ENCODE data around the gene SPAG8. TPM values are rescaled to one million over a fixed set of nuclear protein-coding genes. Genes with fewer than 3 reads are reported as not detected.
A peak's percentile ranks its signal among the peaks of the same experiment; 100 is the strongest.

Gene SPAG8
- polyA plus RNA-seq, 1 donor (not counting 4 experiments of a cell fraction or from before 2014, with no cell fraction given): 0.08 TPM

DNA sequence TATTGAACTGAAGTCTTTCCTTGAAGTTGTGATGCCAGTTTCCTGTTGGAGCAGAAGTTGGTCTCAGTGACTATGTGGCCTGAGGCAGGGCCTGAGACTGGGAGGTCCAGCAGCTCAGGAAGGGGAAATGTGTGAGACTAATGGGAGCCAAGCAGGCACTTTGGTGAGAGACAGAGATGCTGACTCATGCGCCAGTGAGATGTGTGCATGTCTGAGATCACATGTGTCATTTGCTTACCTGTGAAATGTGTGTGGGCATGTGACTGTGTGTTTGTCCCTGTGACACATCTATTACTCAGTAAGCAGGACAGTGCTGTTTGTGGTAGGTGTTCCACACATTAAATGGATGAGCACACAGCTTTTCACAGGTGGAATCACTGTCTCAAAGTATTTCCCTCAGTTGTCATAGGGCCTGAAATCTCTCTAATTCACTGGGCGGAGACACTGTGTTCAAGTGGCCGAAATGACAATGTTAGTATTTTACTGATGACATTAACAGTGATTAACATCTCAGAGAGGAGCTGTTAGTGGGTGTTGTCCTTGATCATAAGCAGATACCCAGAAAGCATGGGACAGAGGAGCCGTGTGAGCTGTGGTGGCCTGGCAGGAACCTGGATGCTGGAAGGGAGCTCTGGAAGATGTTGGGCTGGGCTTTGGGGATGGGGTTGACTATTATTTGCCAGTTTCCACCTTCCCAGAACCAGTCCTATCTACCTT lies 13.2 kb downstream of the SPAG8 start:
- Histone ChIP-seq H3K27me3 (ENCODE audit: control insufficient read depth, extremely low read depth, insufficient read depth, low read length) (no peaks in the 10 kb centered on the region), H3K79me2 (ENCODE audit: control insufficient read depth, insufficient read depth, low read length) (no peaks in the 10 kb centered on the region), H3K9ac (ENCODE audit: control insufficient read depth, extremely low read depth, insufficient read depth, low read length) (no peak overlapping the region), H4K20me1 (ENCODE audit: control insufficient read depth, extremely low read depth, insufficient read depth, low read length) (no peaks in the 10 kb centered on the region), H2AFZ (ENCODE audit: control insufficient read depth, low read length) (no peak overlapping the region), H3K4me3 (ENCODE audit: control insufficient read depth in 2 of 3, extremely low read depth in 1 of 3, insufficient read depth in 2 of 3, low read depth in 1 of 3, low read length in 3 of 3) (no peak overlapping the region), H3K9me3 (ENCODE audit: control insufficient read depth, low read depth, low read length) (no peaks in the 10 kb centered on the region), H3K4me1 (ENCODE audit: control insufficient read depth, extremely low read depth, insufficient read depth, low read length) (peaks cover 22% of the 10 kb centered on the region), H3K36me3 (ENCODE audit: control insufficient read depth in 2 of 2, extremely low read depth in 1 of 2, insufficient read depth in 2 of 2, low read length in 2 of 2) (peaks cover 0 to 2% of the 10 kb centered on the region in 2 experiments), H3K4me2 (ENCODE audit: control insufficient read depth, extremely low read depth, insufficient read depth, low read depth, low read length) (peak overlapping the region; percentile 1), H3K27ac (ENCODE audit: control insufficient read depth, insufficient read depth, low read length) (peak overlapping the region; percentile 33), H3K9me1 (ENCODE audit: control insufficient read depth, extremely low read depth, insufficient read depth, low read length) (no peaks in the 10 kb centered on the region)
- FAIRE-seq: peak; percentile 95
- dilution Hi-C loops (cut with MboI; ENCODE audit: extremely low pct_ligation_motif_present, low sequenced_read_pairs): no loop called here
- TF ChIP-seq, protein P1, sequence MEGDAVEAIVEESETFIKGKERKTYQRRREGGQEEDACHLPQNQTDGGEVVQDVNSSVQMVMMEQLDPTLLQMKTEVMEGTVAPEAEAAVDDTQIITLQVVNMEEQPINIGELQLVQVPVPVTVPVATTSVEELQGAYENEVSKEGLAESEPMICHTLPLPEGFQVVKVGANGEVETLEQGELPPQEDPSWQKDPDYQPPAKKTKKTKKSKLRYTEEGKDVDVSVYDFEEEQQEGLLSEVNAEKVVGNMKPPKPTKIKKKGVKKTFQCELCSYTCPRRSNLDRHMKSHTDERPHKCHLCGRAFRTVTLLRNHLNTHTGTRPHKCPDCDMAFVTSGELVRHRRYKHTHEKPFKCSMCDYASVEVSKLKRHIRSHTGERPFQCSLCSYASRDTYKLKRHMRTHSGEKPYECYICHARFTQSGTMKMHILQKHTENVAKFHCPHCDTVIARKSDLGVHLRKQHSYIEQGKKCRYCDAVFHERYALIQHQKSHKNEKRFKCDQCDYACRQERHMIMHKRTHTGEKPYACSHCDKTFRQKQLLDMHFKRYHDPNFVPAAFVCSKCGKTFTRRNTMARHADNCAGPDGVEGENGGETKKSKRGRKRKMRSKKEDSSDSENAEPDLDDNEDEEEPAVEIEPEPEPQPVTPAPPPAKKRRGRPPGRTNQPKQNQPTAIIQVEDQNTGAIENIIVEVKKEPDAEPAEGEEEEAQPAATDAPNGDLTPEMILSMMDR (optimal IDR thresholded peaks at IDR 0.05 in 1 of 3, IDR thresholded peaks at IDR 0.05 in 1 of 3, conservative IDR thresholded peaks at IDR 0.05 in 1 of 3; ENCODE audit: extremely low read depth in 1 of 3, insufficient read depth in 2 of 3, low read length in 3 of 3): no peak
- TF ChIP-seq EZH2 (IDR thresholded peaks at IDR 0.05; ENCODE audit: low read length): no peak
- peak; percentile 77 for DNase-seq (ENCODE audit: low read depth, low spot score)

DNA sequence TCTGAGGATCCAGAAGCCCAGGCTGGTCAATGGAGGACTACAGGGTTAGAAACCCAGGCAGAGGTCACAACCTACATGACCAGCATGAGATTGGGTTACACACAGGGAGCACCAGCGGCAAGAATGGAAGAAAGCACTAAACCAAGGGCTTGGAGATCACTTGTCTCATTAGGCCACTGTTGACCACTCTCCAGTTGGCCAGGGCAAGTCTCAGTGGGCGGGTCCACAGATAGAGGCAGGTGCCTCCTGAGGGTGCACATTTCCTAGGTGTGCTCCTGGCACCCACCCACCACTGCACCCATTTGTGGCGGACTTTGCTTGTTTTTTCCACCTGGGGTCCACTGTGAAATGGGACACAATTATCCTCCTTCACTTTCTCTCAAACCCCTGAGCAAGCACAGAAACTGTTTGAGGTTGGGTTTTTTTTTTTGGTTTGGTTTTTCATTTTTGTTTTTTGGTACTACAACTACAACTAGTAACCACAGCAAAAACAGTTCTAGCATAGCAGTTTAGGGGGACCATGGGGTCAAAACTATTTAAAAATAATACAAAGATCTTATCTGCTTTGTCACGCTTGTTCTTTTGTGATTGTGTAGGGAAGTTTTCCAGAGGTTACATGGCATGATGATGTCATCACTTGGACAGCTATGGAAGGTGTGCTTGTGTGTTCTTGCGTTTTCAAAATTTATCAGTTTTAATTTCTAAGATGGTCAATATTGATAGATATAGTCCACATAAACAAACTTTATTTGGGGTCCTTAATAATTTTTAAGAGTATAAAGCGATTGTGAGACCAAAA lies 14.6 kb downstream of the SPAG8 start:
- FAIRE-seq (no peak), DNase-seq (ENCODE audit: low read depth, low spot score) (no peak)
- Histone ChIP-seq H3K27ac (ENCODE audit: control insufficient read depth, insufficient read depth, low read length) (peak overlapping the region; percentile 24), H2AFZ (ENCODE audit: control insufficient read depth, low read length) (no peak overlapping the region), H3K4me2 (ENCODE audit: control insufficient read depth, extremely low read depth, insufficient read depth, low read depth, low read length) (no peak overlapping the region), H3K9ac (ENCODE audit: control insufficient read depth, extremely low read depth, insufficient read depth, low read length) (no peak overlapping the region), H3K9me3 (ENCODE audit: control insufficient read depth, low read depth, low read length) (no peaks in the 10 kb centered on the region), H3K79me2 (ENCODE audit: control insufficient read depth, insufficient read depth, low read length) (no peaks in the 10 kb centered on the region), H3K4me1 (ENCODE audit: control insufficient read depth, extremely low read depth, insufficient read depth, low read length) (peaks cover 22% of the 10 kb centered on the region), H4K20me1 (ENCODE audit: control insufficient read depth, extremely low read depth, insufficient read depth, low read length) (no peaks in the 10 kb centered on the region), H3K9me1 (ENCODE audit: control insufficient read depth, extremely low read depth, insufficient read depth, low read length) (no peaks in the 10 kb centered on the region), H3K27me3 (ENCODE audit: control insufficient read depth, extremely low read depth, insufficient read depth, low read length) (no peaks in the 10 kb centered on the region), H3K36me3 (ENCODE audit: control insufficient read depth in 2 of 2, extremely low read depth in 1 of 2, insufficient read depth in 2 of 2, low read length in 2 of 2) (peaks cover 0 to 2% of the 10 kb centered on the region in 2 experiments), H3K4me3 (ENCODE audit: control insufficient read depth in 2 of 3, extremely low read depth in 1 of 3, insufficient read depth in 2 of 3, low read depth in 1 of 3, low read length in 3 of 3) (no peak overlapping the region)
- dilution Hi-C loops (cut with MboI; ENCODE audit: extremely low pct_ligation_motif_present, low sequenced_read_pairs): no loop called here
- TF ChIP-seq, protein P1 (optimal IDR thresholded peaks at IDR 0.05 in 1 of 3, IDR thresholded peaks at IDR 0.05 in 1 of 3, conservative IDR thresholded peaks at IDR 0.05 in 1 of 3; ENCODE audit: extremely low read depth in 1 of 3, insufficient read depth in 2 of 3, low read length in 3 of 3): no peak
- TF ChIP-seq EZH2 (IDR thresholded peaks at IDR 0.05; ENCODE audit: low read length): no peak

All from keratinocyte (primary cell).